ENCODE measurements around the gene DDX49. TPM values are rescaled to one million over a fixed set of nuclear protein-coding genes. Genes with fewer than 3 reads are reported as not detected.

DDX49 gene
- polyA plus RNA-seq, 1 of the 3 experiments (the other 2 are of a cell fraction): 86.8 TPM

DNA sequence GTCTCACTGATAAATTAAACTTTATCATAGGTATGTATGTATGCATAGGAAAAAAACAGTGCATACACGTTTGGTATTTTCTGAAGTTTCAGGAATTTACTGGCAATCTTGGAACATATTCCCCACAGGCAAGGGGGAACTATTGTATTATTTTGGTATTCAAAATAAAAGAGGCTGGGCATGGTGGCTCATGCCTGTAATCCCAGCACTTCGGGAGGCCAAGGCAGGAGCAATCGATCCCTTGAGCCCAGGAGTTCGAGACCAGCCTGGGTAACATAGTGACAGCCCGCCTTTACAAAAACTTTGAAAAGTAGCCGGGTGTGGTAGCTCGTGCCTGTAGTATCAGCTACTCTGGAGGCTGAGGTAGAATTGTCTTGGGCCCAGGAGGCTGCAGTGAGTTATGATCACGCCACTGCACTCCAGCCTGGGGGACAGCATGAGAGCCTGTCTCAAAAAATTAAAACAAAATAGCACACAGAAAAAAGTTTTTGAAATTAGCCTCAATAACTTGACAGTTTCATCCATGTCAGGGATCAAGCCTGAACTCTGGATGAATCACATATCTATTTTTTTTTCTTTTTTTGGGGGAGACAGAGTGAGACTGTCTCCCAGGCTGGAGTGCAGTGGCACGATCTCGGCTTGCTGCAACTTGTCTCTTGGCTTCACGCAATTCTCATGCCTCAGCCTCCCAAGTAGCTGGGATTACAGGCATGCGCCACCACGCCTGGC is 50.6 kb downstream of the DDX49 start:
- 75% methylated on average over 13 of the region's 13 CpGs for WGBS (ENCODE audit: low lambda C conversion rate)
- H3K9ac ChIP-seq: peak overlapping the region; percentile 57; the same call in 1 of the 2 replicates
- H3K4me2 ChIP-seq: peak overlapping the region; percentile 67
- TF ChIP-seq NRF1 (IDR thresholded peaks at IDR 0.05; ENCODE audit: low read depth, low read length): no peak
- no peak for TF ChIP-seq POLR2AphosphoS5 (IDR thresholded peaks at IDR 0.05; ENCODE audit: low read depth, low read length)
- TF ChIP-seq SIN3A (IDR thresholded peaks at IDR 0.05; ENCODE audit: borderline replicate concordance, low read depth, low read length): no peak
- TF ChIP-seq TCF12 (IDR thresholded peaks at IDR 0.05): no peak
- ChIA-PET POLR2A (no interaction called here), CTCF (no interaction called here)
- peak overlapping the region in 1 of 2 experiments; percentile 41; a peak in 1 of 4 replicates for H3K4me3 ChIP-seq (ENCODE audit: low read depth in 2 of 2, low read length in 1 of 2)
- H3K79me2 ChIP-seq (ENCODE audit: insufficient read depth): no peaks in the 10 kb centered on the region
- no peaks in the 10 kb centered on the region for H4K20me1 ChIP-seq (ENCODE audit: insufficient read depth)
- H2AFZ ChIP-seq (ENCODE audit: low read depth): peak overlapping the region; percentile 83
- no peaks in the 10 kb centered on the region for H3K27me3 ChIP-seq (ENCODE audit: insufficient read depth)
- no peaks in the 10 kb centered on the region for H3K9me3 ChIP-seq
- H3K9me2 ChIP-seq: no peaks in the 10 kb centered on the region
- H3K27ac ChIP-seq (ENCODE audit: low read depth in 2 of 2, low read length in 1 of 2): peak overlapping the region in 1 of 2 experiments; percentile 92; a peak in 2 of 4 replicates
- no peak for DNase-seq
- H3F3A ChIP-seq (replicated peaks; ENCODE audit: insufficient read depth): peaks cover 18% of the 10 kb centered on the region
- peaks cover 0 to 15% of the 10 kb centered on the region in 2 experiments; a peak in 2 of 4 replicates for H3K4me1 ChIP-seq (ENCODE audit: control insufficient read depth in 1 of 2, insufficient read depth in 2 of 2, low read depth in 1 of 2, low read length in 1 of 2)
- H3K36me3 ChIP-seq (replicated peaks in 1 of 2; ENCODE audit: control insufficient read depth in 1 of 2, insufficient read depth in 2 of 2, low read length in 1 of 2): no peaks in the 10 kb centered on the region

DNA sequence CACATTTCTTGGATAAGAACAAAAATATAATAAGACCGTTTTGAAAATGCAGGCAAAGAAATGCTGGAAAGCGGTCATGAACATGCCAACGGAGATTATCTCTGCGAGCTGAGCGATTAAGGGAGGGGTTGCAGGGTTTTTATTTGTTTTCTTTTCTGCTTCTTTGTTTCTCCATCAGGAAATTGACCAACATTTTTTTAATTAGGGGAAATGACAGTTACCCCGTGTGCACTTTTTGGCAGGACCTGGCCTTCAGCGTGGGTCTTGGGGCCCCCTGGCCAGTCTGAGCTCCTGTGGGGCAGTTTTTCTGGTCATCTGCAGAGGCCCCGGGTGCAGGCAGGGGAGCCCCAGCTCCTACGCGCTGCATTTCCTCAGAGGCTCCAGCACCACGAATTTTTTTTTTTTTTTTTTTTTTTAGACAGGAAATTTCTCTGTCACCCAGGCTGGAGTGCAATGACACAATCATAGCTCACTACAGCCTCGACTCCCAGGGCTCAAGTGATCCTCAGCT is 52.8 kb downstream of the DDX49 start:
- H3K9ac ChIP-seq: no peak overlapping the region
- no peak overlapping the region for H3K27ac ChIP-seq (ENCODE audit: low read depth in 2 of 2, low read length in 1 of 2)
- no peak overlapping the region for H3K4me2 ChIP-seq
- peaks cover 0 to 15% of the 10 kb centered on the region in 2 experiments; a peak in 2 of 4 replicates for H3K4me1 ChIP-seq (ENCODE audit: control insufficient read depth in 1 of 2, insufficient read depth in 2 of 2, low read depth in 1 of 2, low read length in 1 of 2)
- ChIA-PET POLR2A (no interaction called here), CTCF (interaction anchor here (0.6 to 0.7 kb wide), 2 partner anchors 25 to 333 kb away, joined by 3 read pairs; no protein-coding TSS in a partner anchor)
- no peak for DNase-seq
- H4K20me1 ChIP-seq (ENCODE audit: insufficient read depth): no peaks in the 10 kb centered on the region
- peaks cover 18% of the 10 kb centered on the region for H3F3A ChIP-seq (replicated peaks; ENCODE audit: insufficient read depth)
- peak overlapping the region; percentile 68; the same call in 1 of the 2 replicates for H2AFZ ChIP-seq (ENCODE audit: low read depth)
- WGBS (ENCODE audit: low lambda C conversion rate): 60% methylated on average over 12 of the region's 12 CpGs
- no peaks in the 10 kb centered on the region for H3K36me3 ChIP-seq (replicated peaks in 1 of 2; ENCODE audit: control insufficient read depth in 1 of 2, insufficient read depth in 2 of 2, low read length in 1 of 2)
- H3K4me3 ChIP-seq (ENCODE audit: low read depth in 2 of 2, low read length in 1 of 2): no peak overlapping the region
- no peaks in the 10 kb centered on the region for H3K9me3 ChIP-seq
- H3K27me3 ChIP-seq (ENCODE audit: insufficient read depth): no peaks in the 10 kb centered on the region
- TF ChIP-seq IRF3 (IDR thresholded peaks at IDR 0.05; ENCODE audit: low read depth, low read length) (no peak), YY1 (IDR thresholded peaks at IDR 0.05; ENCODE audit: low read depth) (no peak), FOXM1 (IDR thresholded peaks at IDR 0.05; ENCODE audit: low read depth) (no peak), TEAD4 (IDR thresholded peaks at IDR 0.05; ENCODE audit: borderline replicate concordance, insufficient read depth) (no peak), MEF2A (IDR thresholded peaks at IDR 0.05; ENCODE audit: borderline replicate concordance, low read depth) (no peak), JUND (IDR thresholded peaks at IDR 0.05) (no peak)
- TF ChIP-seq, protein P1, sequence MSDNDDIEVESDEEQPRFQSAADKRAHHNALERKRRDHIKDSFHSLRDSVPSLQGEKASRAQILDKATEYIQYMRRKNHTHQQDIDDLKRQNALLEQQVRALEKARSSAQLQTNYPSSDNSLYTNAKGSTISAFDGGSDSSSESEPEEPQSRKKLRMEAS (IDR thresholded peaks at IDR 0.05; ENCODE audit: low read depth): no peak
- H3K9me2 ChIP-seq: no peaks in the 10 kb centered on the region
- H3K79me2 ChIP-seq (ENCODE audit: insufficient read depth): no peaks in the 10 kb centered on the region
